ENCODE measurements around the gene MSH2. TPM values are rescaled to one million over a fixed set of nuclear protein-coding genes. Genes with fewer than 3 reads are reported as not detected.

MSH2 gene
- total and polyA plus RNA-seq, 2 of the 13 experiments (the other 11 are each of a cell fraction or from before 2014, with no cell fraction given): 19.9 to 76.3 TPM

DNA sequence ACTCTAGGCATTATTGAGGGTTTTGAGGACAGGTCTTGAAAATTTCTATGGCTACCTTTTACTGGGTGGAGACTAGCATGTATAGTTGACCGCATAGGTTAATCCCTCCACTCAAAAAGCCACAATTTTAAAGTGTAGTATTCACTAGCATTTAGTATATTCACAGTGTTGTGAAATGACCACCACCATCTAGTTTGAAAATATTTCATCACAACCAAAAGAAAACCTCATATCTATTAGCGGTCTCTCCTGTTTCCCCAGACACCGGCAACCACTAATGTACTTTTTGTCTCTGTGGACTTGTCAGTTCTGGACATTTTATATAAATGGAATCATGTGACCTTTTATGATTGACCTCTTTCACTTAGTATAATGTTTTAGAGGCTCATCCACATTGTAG lies 53.9 kb downstream of the MSH2 start (continued):
- TF ChIP-seq USF2 (IDR thresholded peaks at IDR 0.05; ENCODE audit: low read depth, low read length) (no peak), USF2 (CRISPR knock-in tag; IDR thresholded peaks at IDR 0.05; ENCODE audit: borderline replicate concordance) (no peak)

GRCh38 chr2:47457268-47457667 lies 54.3 kb downstream of the MSH2 start:
- no peak for DNase-seq (ENCODE audit: low spot score)
- TF ChIP-seq ZNF276 (CRISPR knock-in tag; IDR thresholded peaks at IDR 0.05; ENCODE audit: low read depth) (no peak), ZBTB40 (IDR thresholded peaks at IDR 0.05) (no peak), ZBTB40 (CRISPR knock-in tag; IDR thresholded peaks at IDR 0.05) (no peak)
- H3K9me3 ChIP-seq (ENCODE audit: low read length): no peaks in the 10 kb centered on the region
- intact Hi-C loops (cut with micrococcal nuclease; ENCODE audit: unreplicated experiment): no loop called here
- no peak overlapping the region for H2AFZ ChIP-seq (ENCODE audit: low read length)
- no peaks in the 10 kb centered on the region for H3K27me3 ChIP-seq (ENCODE audit: control insufficient read depth in 1 of 2, insufficient read depth in 2 of 2, low read length in 2 of 2)
- ATAC-seq: no peak
- H3K36me3 ChIP-seq (replicated peaks in 1 of 2; ENCODE audit: control insufficient read depth in 1 of 2, insufficient read depth in 2 of 2, low read length in 2 of 2): peaks cover 2 to 9% of the 10 kb centered on the region in 2 experiments; a peak in 4 of 5 replicates
- H3K4me3 ChIP-seq (replicated peaks in 1 of 3; ENCODE audit: insufficient read depth in 1 of 3, low read depth in 2 of 3, low read length in 3 of 3): no peak overlapping the region
- no TSS peak for BruUV-seq (replicated peaks)
- ChIA-PET POLR2A (no interaction called here), CTCF (ENCODE audit: low intra/inter-chr PET ratio, low total read pairs) (no interaction called here)
- over 99% methylated on average over 5 of the region's 5 CpGs for WGBS (ENCODE audit: low lambda C conversion rate)
- no peak overlapping the region for H3K27ac ChIP-seq (ENCODE audit: extremely low read length, insufficient read depth, low read length)
- no peak overlapping the region for H3K9ac ChIP-seq (ENCODE audit: insufficient read depth, low read depth, low read length)
- H3K79me2 ChIP-seq (ENCODE audit: insufficient read depth, low read length): no peaks in the 10 kb centered on the region
- H3K4me2 ChIP-seq (ENCODE audit: low read depth, low read length): no peak overlapping the region
- FAIRE-seq: no peak
- in situ Hi-C loops (cut with HindIII; ENCODE audit: extremely low pct_ligation_motif_present, low pct_unique_long_range_greater_than_20kb): no loop called here
- no peaks in the 10 kb centered on the region for H4K20me1 ChIP-seq (ENCODE audit: insufficient read depth, low read length)
- no peaks in the 10 kb centered on the region for H3K4me1 ChIP-seq (ENCODE audit: insufficient read depth, low read length)
